DOHH2 (cell line): ENCODE measurements around the gene ZNF69.
"Not testable (repeated sequence)": the region's sequence is repeated elsewhere in the genome, so short reads cannot be mapped to it uniquely, and the experiment has no call there.

Experiments used
- H3F3A ChIP-seq: fragments of 200-600 bp; sonication (generic), shearing (Covaris generic); 2 replicates; pipeline ENCODE4 v1.6.0; 2016; ENCODE audit warnings: antibody characterized with exemption, mild to moderate bottlenecking; ENCODE audit not compliant: control insufficient read depth, insufficient read depth
- H3K27ac ChIP-seq: fragments of 200-600 bp; sonication (generic); 2 replicates; pipeline ENCODE4 v1.5.1; 2014; ENCODE audit warnings: low read depth, mild to moderate bottlenecking, low read length, moderate library complexity
- H3K27me3 ChIP-seq: fragments of 200-600 bp; sonication (generic); 2 replicates; pipeline ENCODE4 v1.6.1; 2014; ENCODE audit warnings: mild to moderate bottlenecking, low read length, mixed read lengths; ENCODE audit not compliant: control insufficient read depth
- H3K36me3 ChIP-seq: fragments of 200-600 bp; sonication (generic); 2 replicates; pipeline ENCODE4 v1.6.1; 2014; ENCODE audit warnings: mild to moderate bottlenecking, low read length, moderate library complexity, mixed read lengths; ENCODE audit not compliant: control insufficient read depth
- H3K4me1 ChIP-seq: fragments of 200-600 bp; sonication (generic); 2 replicates; pipeline ENCODE4 v1.6.1; 2014; ENCODE audit warnings: mild to moderate bottlenecking, low read length, mixed read lengths; ENCODE audit not compliant: control insufficient read depth
- H3K4me2 ChIP-seq: fragments of 200-600 bp; sonication (generic); 2 replicates; pipeline ENCODE4 v1.6.0; 2014; ENCODE audit warnings: mild to moderate bottlenecking, low read length, moderate library complexity
- H3K4me3 ChIP-seq: fragments of 200-600 bp; sonication (generic); 2 replicates; pipeline ENCODE4 v1.5.1; 2014; ENCODE audit warnings: mild to moderate bottlenecking, low read length, mixed read lengths
- H3K79me2 ChIP-seq: fragments of 200-600 bp; sonication (generic); 2 replicates; pipeline ENCODE4 v1.6.1; 2014; ENCODE audit warnings: mild to moderate bottlenecking, low read length, mixed read lengths; ENCODE audit not compliant: control insufficient read depth
- H3K9me2 ChIP-seq: fragments of 200-600 bp; sonication (generic); replicated peaks from 2 replicates; pipeline ENCODE4 v1.6.1; 2014; ENCODE audit warnings: mild to moderate bottlenecking, low read length, mixed read lengths; ENCODE audit not compliant: control insufficient read depth
- H3K9me3 ChIP-seq: fragments of 200-600 bp; sonication (generic); 2 replicates; pipeline ENCODE4 v1.6.1; 2014; ENCODE audit warnings: antibody characterized with exemption, low read length, mixed read lengths; ENCODE audit not compliant: control insufficient read depth, insufficient read depth
- H4K20me1 ChIP-seq: fragments of 200-600 bp; sonication (generic); 2 replicates; pipeline ENCODE4 v1.6.0; 2014; ENCODE audit warnings: low read depth, mild to moderate bottlenecking, antibody characterized with exemption, low read length, moderate library complexity; ENCODE audit not compliant: control insufficient read depth, insufficient read depth
- EZH2phosphoT487 ChIP-seq: fragments of 200-600 bp; sonication (generic); IDR thresholded peaks from 2 replicates; pipeline ENCODE4 v1.6.1; 2017; ENCODE audit warnings: borderline replicate concordance, mild to moderate bottlenecking, antibody characterized with exemption, low read length, moderate library complexity, mixed read lengths
- TF ChIP-seq, protein P1 (sequence below): fragments of 200-600 bp; sonication (generic); IDR thresholded peaks from one replicate; pipeline ENCODE4 v1.5.1; 2014; ENCODE audit warnings: antibody characterized with exemption, mild to moderate bottlenecking, low read depth, low read length; ENCODE audit not compliant: poor library complexity, severe bottlenecking

ZNF69 gene

DNA sequence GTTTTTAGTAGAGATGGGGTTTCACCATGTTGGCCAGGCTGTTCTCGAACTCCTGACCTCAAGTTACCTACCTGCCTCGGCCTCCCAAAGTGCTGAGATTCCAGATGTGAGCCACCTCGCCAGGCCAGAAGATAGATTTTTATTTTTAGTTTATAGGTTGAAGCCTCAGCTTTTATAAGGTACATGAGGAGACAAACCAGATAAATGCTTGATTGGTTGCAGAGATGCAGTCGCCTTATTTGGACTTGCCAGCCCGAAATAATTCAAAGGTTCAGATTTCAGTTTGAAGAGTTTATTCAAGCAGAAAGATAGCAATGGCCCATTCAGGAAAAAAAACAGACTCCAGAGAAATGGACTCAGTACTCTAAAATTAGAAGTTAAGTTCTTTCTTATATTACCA lies 3.1 kb downstream of the ZNF69 start:
- H3K4me1 ChIP-seq: peaks cover 9% of the 10 kb centered on the region
- H3K36me3 ChIP-seq: no peaks in the 10 kb centered on the region
- no peaks in the 10 kb centered on the region for H3F3A ChIP-seq
- TF ChIP-seq EZH2phosphoT487: no peak
- H3K4me3 ChIP-seq: no peak overlapping the region
- H4K20me1 ChIP-seq: no peaks in the 10 kb centered on the region
- H3K9me2 ChIP-seq: no peaks in the 10 kb centered on the region
- H3K27ac ChIP-seq: no peak overlapping the region
- H3K79me2 ChIP-seq: no peaks in the 10 kb centered on the region
- H3K9me3 ChIP-seq: no peaks in the 10 kb centered on the region
- no peaks in the 10 kb centered on the region for H3K27me3 ChIP-seq
- H3K4me2 ChIP-seq: no peak overlapping the region

- Histone ChIP-seq H3K27ac (no peak overlapping the region), H3K4me2 (no peak overlapping the region), H3F3A (no peaks in the 10 kb centered on the region), H3K36me3 (no peaks in the 10 kb centered on the region), H3K27me3 (no peaks in the 10 kb centered on the region), H4K20me1 (no peaks in the 10 kb centered on the region), H3K79me2 (no peaks in the 10 kb centered on the region), H3K9me3 (no peaks in the 10 kb centered on the region), H3K9me2 (no peaks in the 10 kb centered on the region), H3K4me3 (no peak overlapping the region), H3K4me1 (no peaks in the 10 kb centered on the region)
- no peak for TF ChIP-seq EZH2phosphoT487
- TF ChIP-seq, protein P1, sequence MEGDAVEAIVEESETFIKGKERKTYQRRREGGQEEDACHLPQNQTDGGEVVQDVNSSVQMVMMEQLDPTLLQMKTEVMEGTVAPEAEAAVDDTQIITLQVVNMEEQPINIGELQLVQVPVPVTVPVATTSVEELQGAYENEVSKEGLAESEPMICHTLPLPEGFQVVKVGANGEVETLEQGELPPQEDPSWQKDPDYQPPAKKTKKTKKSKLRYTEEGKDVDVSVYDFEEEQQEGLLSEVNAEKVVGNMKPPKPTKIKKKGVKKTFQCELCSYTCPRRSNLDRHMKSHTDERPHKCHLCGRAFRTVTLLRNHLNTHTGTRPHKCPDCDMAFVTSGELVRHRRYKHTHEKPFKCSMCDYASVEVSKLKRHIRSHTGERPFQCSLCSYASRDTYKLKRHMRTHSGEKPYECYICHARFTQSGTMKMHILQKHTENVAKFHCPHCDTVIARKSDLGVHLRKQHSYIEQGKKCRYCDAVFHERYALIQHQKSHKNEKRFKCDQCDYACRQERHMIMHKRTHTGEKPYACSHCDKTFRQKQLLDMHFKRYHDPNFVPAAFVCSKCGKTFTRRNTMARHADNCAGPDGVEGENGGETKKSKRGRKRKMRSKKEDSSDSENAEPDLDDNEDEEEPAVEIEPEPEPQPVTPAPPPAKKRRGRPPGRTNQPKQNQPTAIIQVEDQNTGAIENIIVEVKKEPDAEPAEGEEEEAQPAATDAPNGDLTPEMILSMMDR: no peak
These were observed 7.3 kb downstream of the ZNF69 start for GRCh38 chr19:11894851-11895250.

DNA sequence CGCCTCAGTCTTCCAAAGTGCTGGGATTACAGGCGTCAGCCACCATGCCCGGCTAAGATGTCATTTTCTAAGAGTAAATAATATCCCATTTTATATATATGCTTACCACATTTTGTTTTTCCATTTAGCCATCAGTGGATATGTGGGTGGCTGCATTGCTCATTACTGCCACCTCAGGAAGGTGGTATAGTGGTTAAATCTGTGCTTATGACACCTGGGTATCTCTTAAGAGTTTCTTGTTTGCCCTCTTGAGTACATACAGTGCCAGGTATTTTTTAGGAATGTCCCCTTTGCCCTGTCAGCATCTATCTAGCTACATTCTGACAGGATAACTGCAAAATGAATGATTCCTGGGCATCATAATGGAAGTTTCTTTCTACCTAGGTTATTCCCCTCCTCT lies 14.6 kb downstream of the ZNF69 start:
- no peaks in the 10 kb centered on the region for H4K20me1 ChIP-seq
- peaks cover 23% of the 10 kb centered on the region for H3K9me3 ChIP-seq
- no peak for TF ChIP-seq EZH2phosphoT487
- TF ChIP-seq, protein P1: no peak
- H3K27me3 ChIP-seq: no peaks in the 10 kb centered on the region
- no peaks in the 10 kb centered on the region for H3K79me2 ChIP-seq
- peaks cover 25% of the 10 kb centered on the region for H3K36me3 ChIP-seq
- no peaks in the 10 kb centered on the region for H3K4me1 ChIP-seq
- no peak overlapping the region for H3K4me3 ChIP-seq
- no peaks in the 10 kb centered on the region for H3K9me2 ChIP-seq
- H3F3A ChIP-seq: no peaks in the 10 kb centered on the region
- no peak overlapping the region for H3K4me2 ChIP-seq
- H3K27ac ChIP-seq: no peak overlapping the region

DNA sequence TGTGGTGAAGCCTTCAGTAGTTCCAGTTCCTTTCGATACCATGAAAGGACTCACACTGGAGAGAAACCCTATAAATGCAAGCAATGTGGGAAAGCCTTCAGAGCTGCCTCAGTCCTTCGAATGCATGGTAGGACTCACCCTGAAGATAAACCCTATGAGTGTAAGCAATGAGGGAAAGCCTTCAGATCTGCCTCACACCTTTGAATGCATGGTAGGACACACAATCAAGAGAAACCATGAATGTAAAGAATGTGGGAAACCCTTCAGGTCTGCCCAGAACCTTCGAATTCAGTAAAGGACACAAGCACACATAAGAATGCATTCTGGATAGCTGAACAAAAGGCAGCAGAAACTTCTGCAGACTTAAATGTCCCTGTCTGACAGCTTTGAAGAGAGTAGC lies 18.3 kb downstream of the ZNF69 start:
- H3K4me2 ChIP-seq: no peak overlapping the region

DNA sequence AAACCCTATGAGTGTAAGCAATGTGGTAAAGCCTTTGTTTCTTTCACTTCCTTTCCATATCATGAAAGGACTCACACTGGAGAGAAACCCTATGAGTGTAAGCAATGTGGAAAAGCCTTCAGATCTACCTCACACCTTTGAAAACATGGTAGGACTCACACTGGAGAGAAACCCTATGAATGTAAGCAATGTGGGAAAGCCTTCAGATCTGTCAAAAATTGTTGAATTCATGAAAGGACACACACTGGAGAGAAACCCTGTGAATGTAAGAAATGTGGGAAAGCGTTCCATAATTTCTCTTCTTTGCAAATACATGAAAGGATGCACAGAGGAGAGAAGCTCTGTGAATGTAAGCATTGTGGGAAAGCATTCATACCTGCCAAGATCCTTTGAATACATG lies 24.4 kb downstream of the ZNF69 start:
- not testable (repeated sequence) for H3K9me3 ChIP-seq, H3K4me2 ChIP-seq, H3K4me1 ChIP-seq, H3K27me3 ChIP-seq, H4K20me1 ChIP-seq, H3K4me3 ChIP-seq, H3K79me2 ChIP-seq, H3K36me3 ChIP-seq, H3K27ac ChIP-seq, H3K9me2 ChIP-seq, H3F3A ChIP-seq

More for the DNA sequence above, 18.3 kb downstream of the ZNF69 start:
- Histone ChIP-seq H3K36me3 (peaks cover 25% of the 10 kb centered on the region), H3F3A (no peaks in the 10 kb centered on the region), H3K27me3 (no peaks in the 10 kb centered on the region), H4K20me1 (no peaks in the 10 kb centered on the region), H3K9me2 (no peaks in the 10 kb centered on the region), H3K4me1 (no peaks in the 10 kb centered on the region), H3K4me3 (no peak overlapping the region), H3K79me2 (no peaks in the 10 kb centered on the region), H3K9me3 (peaks cover 23% of the 10 kb centered on the region), H3K27ac (no peak overlapping the region)
- TF ChIP-seq EZH2phosphoT487: no peak
- TF ChIP-seq, protein P1: no peak

GRCh38 chr19:11914417-11915051 lies 27.0 kb downstream of the ZNF69 start:
- H3K27ac ChIP-seq, H3K79me2 ChIP-seq, H3K27me3 ChIP-seq, H3K4me1 ChIP-seq, H3K4me3 ChIP-seq, H3F3A ChIP-seq, H3K4me2 ChIP-seq, H3K9me3 ChIP-seq, H3K9me2 ChIP-seq, H3K36me3 ChIP-seq, H4K20me1 ChIP-seq: not testable (repeated sequence)
